GM12892 (cell line): ENCODE results near the gene ELAC2.
"Not testable (repeated sequence)": the region's sequence is repeated elsewhere in the genome, so short reads cannot be mapped to it uniquely, and the experiment has no call there.

Experiments
- DNase-seq: peaks from one replicate; pipeline ENCODE4 v3.0.0; 2011; ENCODE audit not compliant: insufficient read length
- FAIRE-seq: peaks from 2 replicates; lab custom pipeline; 2011; peaks lifted over from hg19 to GRCh38; lab: Jason Lieb, UNC
- POLR2A ChIP-seq: IDR thresholded peaks from 2 replicates; pipeline ENCODE4 v1.6.1; 2011; ENCODE audit warnings: low read depth, low read length, control low read depth
- POLR2AphosphoS5 ChIP-seq: IDR thresholded peaks from 2 replicates; pipeline ENCODE4 v1.6.1; 2011; ENCODE audit warnings: low read depth, low read length, control low read depth
- TAF1 ChIP-seq: IDR thresholded peaks from 2 replicates; pipeline ENCODE4 v1.6.1; 2011; ENCODE audit warnings: low read depth, mild to moderate bottlenecking, control low read depth, low read length, borderline replicate concordance

The ELAC2 gene

DNA sequence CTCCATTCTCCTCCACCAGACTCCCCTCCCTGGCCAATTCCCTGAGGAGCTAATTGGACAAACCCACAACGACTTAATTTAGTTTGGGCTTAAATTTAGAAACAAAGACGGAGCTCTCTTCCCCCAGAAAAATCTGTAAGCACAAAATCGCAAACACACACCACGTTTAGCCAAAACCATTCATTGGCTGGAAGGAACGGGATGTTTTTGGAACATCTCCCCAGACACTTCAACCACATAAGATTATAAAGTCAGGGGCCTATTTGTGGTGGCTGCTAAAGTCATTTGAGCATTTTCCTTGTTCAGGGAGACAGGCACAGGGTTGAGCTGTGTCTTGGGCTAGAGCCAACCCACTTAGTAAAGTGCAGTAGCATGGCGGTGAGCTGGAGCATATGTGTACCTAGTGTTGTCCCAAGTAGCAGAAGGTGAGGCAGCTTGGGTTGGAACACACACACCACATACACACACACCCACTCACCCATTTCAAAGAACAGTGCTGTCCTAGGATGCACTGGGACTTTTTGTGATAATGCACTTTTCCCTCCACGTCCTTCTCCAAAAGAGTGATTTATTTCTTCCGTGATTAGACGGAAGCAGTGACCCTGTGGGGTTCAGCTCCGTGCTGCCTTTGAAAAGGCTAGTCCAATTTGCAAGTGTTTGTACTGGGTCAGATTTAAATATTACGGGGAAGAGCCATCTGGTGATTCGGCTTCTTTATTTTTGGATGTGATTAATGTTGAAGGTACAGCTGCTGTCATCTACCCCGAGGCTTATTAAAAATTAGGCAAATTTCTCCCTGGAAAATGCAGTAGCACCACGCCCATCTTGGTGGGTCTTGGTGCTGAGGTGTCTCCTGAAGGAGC is 32.2 kb downstream of the ELAC2 start:
- FAIRE-seq (no peak), DNase-seq (no peak)
- TF ChIP-seq POLR2A (no peak), POLR2AphosphoS5 (no peak), TAF1 (no peak)

- FAIRE-seq (no peak), DNase-seq (no peak)
- TF ChIP-seq POLR2AphosphoS5: no peak
- TF ChIP-seq POLR2A: no peak
- TF ChIP-seq TAF1: no peak
These were observed 33.6 kb downstream of the ELAC2 start for GRCh38 chr17:12983991-12984884.

DNA sequence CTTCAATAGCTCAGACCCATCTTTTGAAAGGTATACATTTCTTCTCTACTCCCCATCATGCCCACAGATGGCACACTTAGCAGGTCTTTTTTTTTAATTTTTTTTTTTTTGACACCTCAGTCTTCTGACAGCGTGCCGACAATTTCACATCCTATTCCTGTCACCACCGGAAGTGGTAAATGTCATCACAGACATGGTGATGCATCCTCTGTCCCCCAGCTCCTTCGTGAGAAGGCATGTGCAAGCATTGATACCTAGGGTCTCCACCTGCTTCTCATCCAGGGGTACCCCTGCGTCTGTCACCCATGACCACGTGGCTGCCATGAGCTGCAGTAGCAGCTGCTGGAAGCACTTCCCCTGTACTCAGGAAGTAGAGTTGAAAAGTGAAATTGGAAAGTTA is 35.6 kb downstream of the ELAC2 start:
- DNase-seq: no peak
- FAIRE-seq: no peak
- TF ChIP-seq TAF1 (no peak), POLR2A (no peak), POLR2AphosphoS5 (no peak)

GRCh38 chr17:12979826-12980500 is 37.9 kb downstream of the ELAC2 start:
- no peak for DNase-seq
- no peak for FAIRE-seq
- TF ChIP-seq POLR2AphosphoS5 (no peak), TAF1 (no peak), POLR2A (no peak)

DNA sequence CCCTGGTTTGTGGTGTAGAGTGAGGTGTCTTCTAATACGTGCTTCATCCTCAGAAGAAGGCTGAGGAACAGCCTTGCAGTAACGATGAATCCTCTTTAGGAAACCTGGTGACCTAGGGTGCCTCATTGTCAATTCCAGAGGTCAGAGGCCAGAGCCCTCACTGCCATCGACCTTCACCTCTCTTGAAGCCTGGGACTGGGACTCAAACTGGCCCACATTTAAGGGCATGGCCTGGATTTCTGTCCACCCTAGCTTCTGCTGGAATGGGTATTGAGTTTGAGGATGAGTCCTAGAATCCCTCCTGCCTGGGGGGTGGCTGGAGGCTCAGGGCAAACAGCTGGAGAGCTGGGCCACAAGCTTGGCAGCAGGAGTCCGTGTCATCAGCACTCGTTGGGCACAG is 38.6 kb downstream of the ELAC2 start:
- TF ChIP-seq POLR2A: no peak
- no peak for TF ChIP-seq TAF1
- no peak for TF ChIP-seq POLR2AphosphoS5
- FAIRE-seq (no peak), DNase-seq (no peak)

GRCh38 chr17:12978787-12979186 is 39.0 kb downstream of the ELAC2 start:
- not testable (repeated sequence) for FAIRE-seq, DNase-seq

DNA sequence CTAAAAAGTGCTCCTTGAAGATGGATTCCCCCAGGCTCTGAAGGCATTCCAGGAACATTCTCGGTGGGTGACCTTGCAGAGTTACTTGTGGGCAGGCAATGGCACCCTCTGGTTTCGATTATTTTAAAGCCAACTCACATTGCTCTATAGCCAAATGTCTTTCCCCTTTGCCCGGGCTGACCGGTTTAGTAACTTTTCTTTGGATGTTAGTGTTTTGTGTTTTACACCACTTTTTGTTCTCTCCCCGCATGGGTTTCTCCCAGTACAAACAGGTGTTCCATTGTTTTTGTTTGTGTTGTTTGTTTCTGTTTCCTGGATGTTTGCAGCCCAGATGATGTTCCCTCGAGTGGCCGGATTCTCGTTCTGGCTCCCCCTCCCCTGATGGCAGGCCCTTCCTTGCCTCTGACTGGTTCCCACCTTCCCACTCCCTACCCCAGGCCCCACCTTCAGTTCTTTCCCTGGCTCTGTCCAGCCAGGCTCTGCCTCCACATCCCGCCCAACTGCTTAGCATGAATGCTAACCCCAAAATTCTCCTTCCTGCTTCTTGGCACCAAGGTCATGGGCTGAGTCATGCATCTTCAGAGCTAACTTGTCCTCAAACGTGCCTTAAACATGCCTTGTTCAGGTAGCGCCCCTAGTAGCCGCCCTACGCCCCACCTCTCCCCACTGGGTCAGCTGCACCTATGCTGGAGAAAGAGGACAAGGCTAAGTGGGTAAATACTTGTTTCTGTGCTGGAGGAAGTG is 40.6 kb downstream of the ELAC2 start:
- no peak for DNase-seq
- FAIRE-seq: no peak
- TF ChIP-seq POLR2AphosphoS5 (no peak), TAF1 (no peak), POLR2A (no peak)

DNA sequence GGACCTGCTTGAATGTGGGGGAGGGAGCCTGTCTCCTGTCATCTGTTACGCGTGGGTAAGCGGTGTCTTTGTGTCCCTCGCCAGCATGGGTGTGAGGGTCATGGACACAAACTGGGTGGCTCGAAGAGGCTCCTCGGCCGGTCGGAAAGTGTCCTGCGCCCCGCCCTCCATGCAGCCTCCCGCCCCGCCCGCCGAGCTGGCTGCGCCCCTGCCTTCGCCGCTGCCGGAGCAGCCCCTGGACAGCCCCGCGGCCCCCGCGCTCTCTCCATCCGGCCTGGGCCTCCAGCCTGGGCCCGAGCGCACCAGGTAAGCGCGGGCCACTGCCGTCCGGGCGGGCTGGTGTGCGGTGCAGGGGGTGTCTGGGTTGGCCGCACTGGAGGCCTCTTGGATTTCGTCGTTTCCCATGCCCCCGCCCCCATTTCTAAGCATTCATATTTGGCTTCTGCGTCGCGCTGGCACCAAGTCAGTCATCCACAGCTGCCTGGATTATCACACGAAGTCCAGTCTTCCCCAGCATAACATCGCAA is 43.8 kb downstream of the ELAC2 start:
- TF ChIP-seq POLR2A (no peak), POLR2AphosphoS5 (no peak), TAF1 (no peak)
- DNase-seq (no peak), FAIRE-seq (no peak)

DNA sequence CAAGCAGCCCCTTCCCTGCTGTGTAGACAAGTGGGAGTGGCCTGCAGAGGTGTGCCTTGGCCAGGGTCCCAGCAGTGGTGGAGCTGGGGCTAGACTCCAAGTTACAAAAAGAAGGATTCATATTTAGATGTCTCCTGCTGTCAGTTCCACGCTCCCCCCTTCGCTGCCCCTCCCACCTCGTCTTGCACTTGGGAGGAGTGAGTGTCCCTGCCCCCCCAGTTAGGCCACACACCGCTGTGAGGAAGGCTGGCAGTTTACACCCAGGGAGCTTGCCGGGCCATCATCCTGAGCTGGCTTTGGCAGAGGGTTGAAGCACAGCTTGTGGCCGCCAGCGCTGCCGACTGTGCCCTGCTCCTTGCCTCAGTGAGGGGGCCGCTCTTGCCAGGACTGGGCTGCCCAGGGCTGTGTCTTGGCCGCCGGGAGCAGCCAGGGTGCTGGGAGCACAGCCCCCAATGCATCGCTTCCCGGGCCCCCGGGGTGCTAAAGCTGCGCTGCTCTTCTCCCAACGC is 44.3 kb downstream of the ELAC2 start:
- no peak for FAIRE-seq
- no peak for TF ChIP-seq TAF1
- TF ChIP-seq POLR2A: no peak
- TF ChIP-seq POLR2AphosphoS5: no peak
- DNase-seq: no peak

DNA sequence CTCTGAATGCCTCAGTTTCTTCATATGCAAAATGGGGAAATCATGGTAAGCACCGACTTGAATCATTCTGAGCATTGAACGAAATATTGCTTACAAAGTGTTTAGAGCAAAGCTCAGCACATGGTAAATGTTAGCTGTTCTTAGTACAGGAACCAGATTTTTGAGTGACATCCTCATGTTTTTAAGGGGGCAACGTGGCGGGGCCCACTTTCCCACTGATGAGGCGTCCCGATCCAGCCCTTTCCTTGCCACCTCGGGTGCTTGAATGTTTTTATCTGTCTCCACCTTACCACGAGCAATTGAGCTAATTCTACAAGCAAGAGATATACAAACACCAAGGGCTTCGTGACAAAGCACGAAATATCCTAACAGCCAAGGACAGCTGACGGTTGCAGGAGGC is 49.9 kb downstream of the ELAC2 start:
- TF ChIP-seq POLR2A (no peak), TAF1 (no peak), POLR2AphosphoS5 (no peak)
- FAIRE-seq (no peak), DNase-seq (no peak)

- DNase-seq (no peak), FAIRE-seq (no peak)
- TF ChIP-seq TAF1 (no peak), POLR2AphosphoS5 (no peak), POLR2A (no peak)
These were observed 51.4 kb downstream of the ELAC2 start for GRCh38 chr17:12966413-12966812.
